ACC112 (cell line): Measurements from ENCODE around the gene RETREG1.

ENCODE experiments used
- H2AFZ ChIP-seq: fragments of 200-600 bp; sonication (generic); one replicate; pipeline ENCODE4 v1.6.0; 2017; ENCODE audit warnings: antibody characterized with exemption, low read length; ENCODE audit not compliant: unreplicated experiment
- H3K27ac ChIP-seq: fragments of 200-600 bp; sonication (generic); 2 replicates; pipeline ENCODE4 v1.5.1; 2014; ENCODE audit warnings: low read depth, mild to moderate bottlenecking, antibody characterized with exemption, low read length, moderate library complexity
- H3K27me3 ChIP-seq: fragments of 200-600 bp; sonication (generic); 2 replicates; pipeline ENCODE4 v1.6.1; 2014; ENCODE audit warnings: mild to moderate bottlenecking, antibody characterized with exemption, low read length, moderate library complexity, mixed read lengths; ENCODE audit not compliant: insufficient read depth
- H3K36me3 ChIP-seq: fragments of 200-600 bp; sonication (generic); 2 replicates; pipeline ENCODE4 v1.6.1; 2016; ENCODE audit warnings: mild to moderate bottlenecking, antibody characterized with exemption, low read length, moderate library complexity, mixed read lengths; ENCODE audit not compliant: insufficient read depth
- H3K4me1 ChIP-seq: fragments of 200-600 bp; sonication (generic); one replicate; pipeline ENCODE4 v1.6.1; 2016; ENCODE audit warnings: low read length, mixed read lengths; ENCODE audit not compliant: insufficient read depth, unreplicated experiment, control insufficient read depth
- H3K4me3 ChIP-seq: fragments of 200-600 bp; sonication (generic); 2 replicates; pipeline ENCODE4 v1.5.1; 2014; ENCODE audit warnings: mild to moderate bottlenecking, low read depth, low read length
- H3K79me2 ChIP-seq: fragments of 200-600 bp; sonication (generic); one replicate; pipeline ENCODE4 v1.6.0; 2016; ENCODE audit warnings: low read length; ENCODE audit not compliant: control insufficient read depth, unreplicated experiment, insufficient read depth

Gene RETREG1

GRCh38 chr5:16507716-16508115 is 109.1 kb downstream of the RETREG1 start:
- Histone ChIP-seq H3K36me3 (no peaks in the 10 kb centered on the region), H2AFZ (no peak overlapping the region), H3K79me2 (no peaks in the 10 kb centered on the region), H3K27ac (no peak overlapping the region), H3K27me3 (no peaks in the 10 kb centered on the region), H3K4me1 (peaks cover 10% of the 10 kb centered on the region), H3K4me3 (no peak overlapping the region)

GRCh38 chr5:16505904-16506303 is 110.9 kb downstream of the RETREG1 start:
- Histone ChIP-seq H2AFZ (no peak overlapping the region), H3K4me3 (no peak overlapping the region), H3K27me3 (no peaks in the 10 kb centered on the region), H3K4me1 (peaks cover 10% of the 10 kb centered on the region), H3K27ac (no peak overlapping the region), H3K79me2 (no peaks in the 10 kb centered on the region), H3K36me3 (no peaks in the 10 kb centered on the region)

GRCh38 chr5:16505140-16505891 is 111.5 kb downstream of the RETREG1 start:
- no peaks in the 10 kb centered on the region for H3K36me3 ChIP-seq
- H3K27ac ChIP-seq, result no peak overlapping the region
- H2AFZ ChIP-seq, result no peak overlapping the region
- peaks cover 10% of the 10 kb centered on the region for H3K4me1 ChIP-seq
- H3K27me3 ChIP-seq, result no peaks in the 10 kb centered on the region
- H3K79me2 ChIP-seq, result no peaks in the 10 kb centered on the region
- H3K4me3 ChIP-seq, result no peak overlapping the region

GRCh38 chr5:16504571-16504970 is 112.2 kb downstream of the RETREG1 start:
- Histone ChIP-seq H3K36me3 (no peaks in the 10 kb centered on the region), H3K4me1 (peaks cover 10% of the 10 kb centered on the region), H3K27me3 (no peaks in the 10 kb centered on the region), H3K27ac (no peak overlapping the region), H3K4me3 (no peak overlapping the region), H2AFZ (no peak overlapping the region), H3K79me2 (no peaks in the 10 kb centered on the region)

GRCh38 chr5:16502866-16503265 is 113.9 kb downstream of the RETREG1 start:
- H3K27ac ChIP-seq, result no peak overlapping the region

GRCh38 chr5:16500024-16500423 is 116.8 kb downstream of the RETREG1 start:
- Histone ChIP-seq H3K79me2 (no peaks in the 10 kb centered on the region), H3K27me3 (no peaks in the 10 kb centered on the region), H3K36me3 (no peaks in the 10 kb centered on the region), H3K27ac (no peak overlapping the region), H3K4me3 (no peak overlapping the region), H2AFZ (no peak overlapping the region), H3K4me1 (no peaks in the 10 kb centered on the region)

More at GRCh38 chr5:16502866-16503265, 113.9 kb downstream of the RETREG1 start:
- Histone ChIP-seq H2AFZ (no peak overlapping the region), H3K27me3 (no peaks in the 10 kb centered on the region), H3K4me1 (peaks cover 6% of the 10 kb centered on the region), H3K36me3 (no peaks in the 10 kb centered on the region), H3K4me3 (no peak overlapping the region), H3K79me2 (no peaks in the 10 kb centered on the region)

GRCh38 chr5:16497546-16497945 is 119.3 kb downstream of the RETREG1 start:
- H3K27me3 ChIP-seq, result no peaks in the 10 kb centered on the region
- no peak overlapping the region for H2AFZ ChIP-seq
- H3K79me2 ChIP-seq, result no peaks in the 10 kb centered on the region
- no peak overlapping the region for H3K4me3 ChIP-seq
- no peaks in the 10 kb centered on the region for H3K4me1 ChIP-seq
- H3K36me3 ChIP-seq, result no peaks in the 10 kb centered on the region
- no peak overlapping the region for H3K27ac ChIP-seq

- Histone ChIP-seq H3K27me3 (no peaks in the 10 kb centered on the region), H3K79me2 (no peaks in the 10 kb centered on the region), H3K36me3 (no peaks in the 10 kb centered on the region), H3K27ac (no peak overlapping the region), H3K4me1 (no peaks in the 10 kb centered on the region), H2AFZ (no peak overlapping the region), H3K4me3 (no peak overlapping the region)
Observed at GRCh38 chr5:16493261-16493660, 123.5 kb downstream of the RETREG1 start.

GRCh38 chr5:16492398-16493140 is 124.2 kb downstream of the RETREG1 start:
- Histone ChIP-seq H2AFZ (no peak overlapping the region), H3K4me1 (no peaks in the 10 kb centered on the region), H3K4me3 (no peak overlapping the region), H3K79me2 (no peaks in the 10 kb centered on the region), H3K27ac (no peak overlapping the region), H3K27me3 (no peaks in the 10 kb centered on the region), H3K36me3 (no peaks in the 10 kb centered on the region)

GRCh38 chr5:16490911-16491310 is 125.9 kb downstream of the RETREG1 start:
- Histone ChIP-seq H3K79me2 (no peaks in the 10 kb centered on the region), H3K4me1 (no peaks in the 10 kb centered on the region), H2AFZ (no peak overlapping the region), H3K36me3 (no peaks in the 10 kb centered on the region), H3K27me3 (no peaks in the 10 kb centered on the region), H3K27ac (no peak overlapping the region), H3K4me3 (no peak overlapping the region)

GRCh38 chr5:16489322-16489791 is 127.4 kb downstream of the RETREG1 start:
- Histone ChIP-seq H3K4me3 (no peak overlapping the region), H2AFZ (no peak overlapping the region), H3K36me3 (no peaks in the 10 kb centered on the region), H3K27me3 (no peaks in the 10 kb centered on the region), H3K79me2 (no peaks in the 10 kb centered on the region), H3K27ac (no peak overlapping the region), H3K4me1 (no peaks in the 10 kb centered on the region)
